ENCODE measurements around the gene PBX4. TPM values are rescaled to one million over a fixed set of nuclear protein-coding genes. Genes with fewer than 3 reads are reported as not detected.

PBX4 gene
- total and polyA plus RNA-seq, 2 donors (not counting 3 experiments of a cell fraction or from before 2014, with no cell fraction given): not detected

- BruUV-seq (replicated peaks): no TSS peak
- Histone ChIP-seq H3K9me1 (replicated peaks; ENCODE audit: control insufficient read depth, extremely low read depth, insufficient read depth, low read length) (no peaks in the 10 kb centered on the region), H3K4me2 (ENCODE audit: insufficient read depth, low read length) (no peak overlapping the region), H2AFZ (ENCODE audit: low read depth, low read length) (no peak overlapping the region), H3K79me2 (ENCODE audit: control insufficient read depth, insufficient read depth, low read length) (no peaks in the 10 kb centered on the region), H3K4me1 (ENCODE audit: control insufficient read depth, extremely low read depth, insufficient read depth, low read length) (no peaks in the 10 kb centered on the region), H3K9ac (replicated peaks; ENCODE audit: extremely low read depth, insufficient read depth, low read length) (no peak overlapping the region), H3K27ac (ENCODE audit: insufficient read depth, low read depth, low read length) (no peak overlapping the region), H3K27me3 (ENCODE audit: control insufficient read depth in 2 of 2, insufficient read depth in 2 of 2, low read length in 2 of 2) (no peaks in the 10 kb centered on the region), H3K9me3 (replicated peaks; ENCODE audit: control insufficient read depth, insufficient read depth, low read length) (no peaks in the 10 kb centered on the region), H3K4me3 (replicated peaks in 1 of 3; ENCODE audit: insufficient read depth in 1 of 3, low read depth in 1 of 3, low read length in 3 of 3) (no peak overlapping the region), H3K36me3 (ENCODE audit: control insufficient read depth in 2 of 2, extremely low read depth in 1 of 2, insufficient read depth in 2 of 2, low read length in 2 of 2) (no peaks in the 10 kb centered on the region), H4K20me1 (replicated peaks; ENCODE audit: control insufficient read depth, extremely low read depth, insufficient read depth, low read length) (no peaks in the 10 kb centered on the region)
- FAIRE-seq (no peak), DNase-seq (ENCODE audit: low read depth, low spot score) (no peak)
- TF ChIP-seq GATA2 (IDR thresholded peaks at IDR 0.05; ENCODE audit: insufficient read depth, insufficient read length, low read depth, low read length) (no peak), FOS (IDR thresholded peaks at IDR 0.05; ENCODE audit: borderline replicate concordance, insufficient read depth, low read length) (no peak), MYC (IDR thresholded peaks at IDR 0.05; ENCODE audit: low read depth, low read length) (no peak), MAX (IDR thresholded peaks at IDR 0.05; ENCODE audit: insufficient read depth, insufficient read length) (no peak), JUN (IDR thresholded peaks at IDR 0.05; ENCODE audit: borderline replicate concordance, insufficient read depth, insufficient read length, low read depth) (no peak), POLR2AphosphoS5 (IDR thresholded peaks at IDR 0.05; ENCODE audit: insufficient read depth, low read depth, low read length) (no peak), EZH2 (IDR thresholded peaks at IDR 0.05; ENCODE audit: borderline replicate concordance, low read depth, low read length, severe bottlenecking) (no peak), CTCF (IDR thresholded peaks at IDR 0.05; ENCODE audit: extremely low read depth in 1 of 2, insufficient read depth in 1 of 2, low read depth in 1 of 2, low read length in 2 of 2) (no peak), POLR2A (IDR thresholded peaks at IDR 0.05; ENCODE audit: low read depth, low read length) (no peak)
- POLR2A ChIA-PET: no interaction called here
- CTCF ChIA-PET: interaction anchor here (0.6 kb wide), 1 partner anchor 82 kb away, joined by 3 read pairs; no protein-coding TSS in a partner anchor
- dilution Hi-C loops (cut with MboI; ENCODE audit: extremely low pct_ligation_motif_present, low sequenced_read_pairs) (no loop called here), intact Hi-C loops (cut with micrococcal nuclease) (no loop called here)
These were observed 5.0 kb downstream of the PBX4 start for GRCh38 chr19:19613506-19613905.
